Adipocyte (in vitro differentiated cells): ENCODE data around the gene ESPN.
"Not testable (repeated sequence)": the region's sequence is repeated elsewhere in the genome, so short reads cannot be mapped to it uniquely, and the experiment has no call there.

Experiments used
- DNase-seq: peaks from one replicate; pipeline ENCODE4 v3.0.0-alpha.2; 2015; ENCODE audit warnings: low read depth
- H3K27me3 ChIP-seq: replicated peaks from 2 replicates; pipeline ENCODE4 v1.7.0; 2013; ENCODE audit warnings: mild to moderate bottlenecking, low read length, moderate library complexity; ENCODE audit not compliant: control insufficient read depth, insufficient read depth
- H3K36me3 ChIP-seq: 2 replicates; pipeline ENCODE4 v1.7.0; 2013; ENCODE audit warnings: low read length, mild to moderate bottlenecking, moderate library complexity; ENCODE audit not compliant: control insufficient read depth, insufficient read depth, severe bottlenecking
- H3K4me1 ChIP-seq: 2 replicates; pipeline ENCODE4 v1.7.0; 2013; ENCODE audit warnings: mild to moderate bottlenecking, low read length, moderate library complexity; ENCODE audit not compliant: control insufficient read depth, insufficient read depth
- H3K4me3 ChIP-seq: 2 replicates; pipeline ENCODE4 v1.7.0; 2013; ENCODE audit warnings: mild to moderate bottlenecking, low read length, moderate library complexity
- H3K9ac ChIP-seq: 2 replicates; pipeline ENCODE4 v1.7.0; 2013; ENCODE audit warnings: mild to moderate bottlenecking, low read length, moderate library complexity
- H3K9me3 ChIP-seq: 2 replicates; pipeline ENCODE4 v1.7.0; 2013; ENCODE audit warnings: mild to moderate bottlenecking, low read length, moderate library complexity; ENCODE audit not compliant: control insufficient read depth

ESPN gene

GRCh38 chr1:6491081-6491449 is 66.5 kb downstream of the ESPN start:
- Histone ChIP-seq H3K9me3 (no peaks in the 10 kb centered on the region), H3K4me1 (peaks cover 4% of the 10 kb centered on the region), H3K27me3 (no peaks in the 10 kb centered on the region), H3K36me3 (no peaks in the 10 kb centered on the region), H3K9ac (peak overlapping the region; percentile 49), H3K4me3 (peak overlapping the region; percentile 76)
- no peak for DNase-seq

DNA sequence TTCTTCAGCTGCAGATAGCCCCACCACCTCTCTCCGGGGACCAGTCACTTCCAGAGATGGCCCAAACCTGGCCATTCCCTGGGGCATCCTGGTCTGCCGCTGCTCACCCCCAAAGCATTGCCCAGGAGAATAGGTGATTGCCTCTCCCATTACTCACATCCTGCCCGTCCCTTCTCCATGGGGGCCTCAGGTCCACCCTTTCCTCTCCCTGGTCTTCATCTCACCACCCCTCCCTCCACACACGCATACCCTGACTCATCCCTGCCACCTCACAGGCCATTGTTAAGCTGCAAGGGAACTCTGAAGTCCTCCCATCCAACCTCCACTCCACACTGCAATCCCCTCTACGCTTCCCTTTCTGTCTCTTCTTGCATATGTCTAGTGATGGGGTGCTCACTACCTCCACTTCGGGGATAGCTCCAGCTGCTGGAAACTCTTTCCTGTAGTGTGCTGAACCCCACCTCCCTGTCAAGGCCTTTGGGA is 66.9 kb downstream of the ESPN start, which contains the start of gene PLEKHG5:
PLEKHG5 (minus strand) TSS at position 188 of the 483 bp plus-strand sequence. CDS start 14,096 bp downstream, outside the sequence.
- peak; percentile 57 for DNase-seq
- Histone ChIP-seq H3K9me3 (no peaks in the 10 kb centered on the region), H3K9ac (peak within 1 kb of the TSS; percentile 49), H3K36me3 (no peaks in the 10 kb centered on the region), H3K4me3 (peak within 1 kb of the TSS; percentile 76), H3K4me1 (peaks cover 4% of the 10 kb centered on the region), H3K27me3 (no peaks in the 10 kb centered on the region)

DNA sequence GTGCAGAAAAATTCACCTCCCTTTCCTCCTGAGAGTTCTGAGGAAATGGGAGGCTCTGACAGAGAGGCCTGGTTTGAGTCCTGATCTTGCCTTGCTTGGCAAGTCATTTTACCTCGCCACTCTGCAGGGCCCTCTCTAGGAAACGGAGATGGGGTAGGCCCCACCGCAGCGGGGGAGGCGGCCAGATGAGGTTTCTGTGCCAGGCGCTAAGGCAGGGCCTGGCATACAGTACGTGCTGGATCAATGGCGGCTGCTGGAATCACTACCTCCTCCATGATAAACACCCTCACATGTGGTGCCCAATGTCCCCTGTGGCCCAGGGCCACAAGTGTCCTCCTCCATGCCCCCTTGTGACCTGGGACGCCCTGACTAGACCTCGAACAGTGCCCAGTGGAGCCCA is 67.4 kb downstream of the ESPN start:
- H3K36me3 ChIP-seq = no peaks in the 10 kb centered on the region
- H3K9ac ChIP-seq = no peak overlapping the region
- no peak for DNase-seq
- H3K4me3 ChIP-seq = no peak overlapping the region
- H3K27me3 ChIP-seq = no peaks in the 10 kb centered on the region
- no peaks in the 10 kb centered on the region for H3K9me3 ChIP-seq
- H3K4me1 ChIP-seq = peaks cover 7% of the 10 kb centered on the region

DNA sequence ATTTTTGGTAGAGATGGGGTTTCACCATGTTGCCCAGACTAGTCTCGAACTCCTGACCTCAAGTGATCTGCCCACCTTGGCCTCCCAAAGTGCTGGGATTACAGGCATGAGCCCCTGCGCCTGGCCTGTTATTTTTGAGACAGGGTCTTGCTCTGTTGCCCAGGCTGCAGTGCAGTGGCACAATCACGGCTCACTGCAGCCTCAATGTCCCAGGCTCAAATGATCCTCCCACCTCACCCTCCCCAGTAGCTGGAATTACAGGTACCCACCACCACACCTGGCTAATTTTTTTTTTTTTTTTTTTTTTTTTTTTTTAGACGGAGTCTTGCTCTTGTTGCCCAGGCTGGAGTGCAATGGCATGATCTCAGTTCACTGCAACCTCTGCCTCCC is 69.3 kb downstream of the ESPN start:
- not testable (repeated sequence) for H3K27me3 ChIP-seq, H3K4me3 ChIP-seq, H3K9me3 ChIP-seq, H3K4me1 ChIP-seq, DNase-seq, H3K9ac ChIP-seq, H3K36me3 ChIP-seq

- no peaks in the 10 kb centered on the region for H3K27me3 ChIP-seq
- H3K4me3 ChIP-seq = no peak overlapping the region
- H3K9me3 ChIP-seq = no peaks in the 10 kb centered on the region
- H3K36me3 ChIP-seq = no peaks in the 10 kb centered on the region
- H3K4me1 ChIP-seq = peaks cover 7% of the 10 kb centered on the region
- no peak for DNase-seq
- no peak overlapping the region for H3K9ac ChIP-seq
Observed at GRCh38 chr1:6494627-6495026, 70.1 kb downstream of the ESPN start.

DNA sequence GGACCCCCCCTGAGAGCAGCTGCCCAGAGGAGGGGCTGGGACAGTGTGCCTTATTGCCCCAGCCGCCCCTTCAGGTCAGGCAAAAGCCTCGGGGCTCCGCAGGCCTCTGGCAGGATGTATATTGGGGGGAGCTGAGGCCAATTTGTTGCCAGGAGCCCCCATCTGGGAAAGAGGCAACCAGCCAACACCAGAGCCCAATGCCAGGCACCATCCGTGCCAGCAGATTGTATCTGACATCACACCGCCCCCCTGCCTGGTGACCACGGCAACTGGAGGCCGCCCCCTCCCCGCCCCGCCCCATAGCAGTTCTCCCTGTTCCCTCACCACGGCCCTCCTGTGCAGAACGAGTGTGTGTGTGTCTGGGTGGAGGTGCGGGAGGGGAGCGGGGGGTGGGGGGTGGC is 70.5 kb downstream of the ESPN start:
- Histone ChIP-seq H3K27me3 (no peaks in the 10 kb centered on the region), H3K9ac (no peak overlapping the region), H3K9me3 (no peaks in the 10 kb centered on the region), H3K4me3 (no peak overlapping the region), H3K4me1 (peaks cover 6% of the 10 kb centered on the region), H3K36me3 (no peaks in the 10 kb centered on the region)
- DNase-seq = no peak

GRCh38 chr1:6495540-6496364 is 71.2 kb downstream of the ESPN start:
- DNase-seq = no peak
- H3K4me3 ChIP-seq = no peak overlapping the region
- no peaks in the 10 kb centered on the region for H3K36me3 ChIP-seq
- no peak overlapping the region for H3K9ac ChIP-seq
- H3K27me3 ChIP-seq = no peaks in the 10 kb centered on the region
- H3K9me3 ChIP-seq = no peaks in the 10 kb centered on the region
- peaks cover 3% of the 10 kb centered on the region for H3K4me1 ChIP-seq

DNA sequence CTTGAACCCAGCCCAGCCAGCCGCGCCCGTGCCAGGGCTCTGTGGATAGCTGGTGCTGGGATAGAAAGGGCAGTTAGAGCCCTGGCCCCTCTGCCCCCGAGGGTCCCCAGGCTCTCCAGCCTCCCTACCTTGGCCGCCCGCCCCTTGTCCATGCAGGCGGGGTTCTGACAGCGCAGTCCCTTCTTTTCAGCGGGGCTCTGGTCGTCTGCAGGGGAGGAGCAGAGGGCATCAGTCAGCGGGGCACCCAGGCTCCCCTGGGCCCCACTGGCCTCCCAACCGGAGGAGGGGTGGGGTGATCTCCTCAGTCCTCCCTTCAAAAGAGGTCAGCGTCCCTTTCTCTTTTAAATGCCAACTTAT is 71.8 kb downstream of the ESPN start:
- no peak for DNase-seq
- Histone ChIP-seq H3K9ac (peak overlapping the region; percentile 58), H3K36me3 (no peaks in the 10 kb centered on the region), H3K9me3 (no peaks in the 10 kb centered on the region), H3K4me1 (peaks cover 8% of the 10 kb centered on the region), H3K27me3 (no peaks in the 10 kb centered on the region), H3K4me3 (peak overlapping the region; percentile 69)

DNA sequence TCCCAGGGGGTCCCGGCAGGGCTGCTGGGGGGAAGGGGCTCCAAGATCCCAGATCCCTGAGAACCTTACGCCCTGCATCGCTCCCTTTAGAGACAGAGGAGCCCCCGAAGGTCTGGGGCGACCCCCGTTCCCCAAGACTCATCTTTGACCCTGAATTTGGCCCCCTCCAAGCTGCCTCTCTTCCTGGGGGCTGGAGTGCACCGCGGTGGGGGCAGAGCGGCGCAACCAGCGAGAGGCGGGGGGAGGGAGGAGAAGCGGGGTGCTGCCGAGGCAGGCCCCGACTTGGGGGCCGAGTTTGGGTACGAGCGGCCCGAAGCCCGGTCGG is 72.3 kb downstream of the ESPN start:
- H3K4me1 ChIP-seq = peaks cover 13% of the 10 kb centered on the region
- no peaks in the 10 kb centered on the region for H3K36me3 ChIP-seq
- no peaks in the 10 kb centered on the region for H3K27me3 ChIP-seq
- H3K9ac ChIP-seq = peak overlapping the region; percentile 58
- DNase-seq = no peak
- H3K4me3 ChIP-seq = peak overlapping the region; percentile 69
- H3K9me3 ChIP-seq = no peaks in the 10 kb centered on the region

- Histone ChIP-seq H3K4me3 (peak overlapping the region; percentile 81), H3K9me3 (no peaks in the 10 kb centered on the region), H3K27me3 (no peaks in the 10 kb centered on the region), H3K9ac (peak overlapping the region; percentile 67), H3K36me3 (no peaks in the 10 kb centered on the region), H3K4me1 (peaks cover 18% of the 10 kb centered on the region)
- peak; percentile 76 for DNase-seq
Observed at GRCh38 chr1:6497215-6497866, 72.8 kb downstream of the ESPN start.

DNA sequence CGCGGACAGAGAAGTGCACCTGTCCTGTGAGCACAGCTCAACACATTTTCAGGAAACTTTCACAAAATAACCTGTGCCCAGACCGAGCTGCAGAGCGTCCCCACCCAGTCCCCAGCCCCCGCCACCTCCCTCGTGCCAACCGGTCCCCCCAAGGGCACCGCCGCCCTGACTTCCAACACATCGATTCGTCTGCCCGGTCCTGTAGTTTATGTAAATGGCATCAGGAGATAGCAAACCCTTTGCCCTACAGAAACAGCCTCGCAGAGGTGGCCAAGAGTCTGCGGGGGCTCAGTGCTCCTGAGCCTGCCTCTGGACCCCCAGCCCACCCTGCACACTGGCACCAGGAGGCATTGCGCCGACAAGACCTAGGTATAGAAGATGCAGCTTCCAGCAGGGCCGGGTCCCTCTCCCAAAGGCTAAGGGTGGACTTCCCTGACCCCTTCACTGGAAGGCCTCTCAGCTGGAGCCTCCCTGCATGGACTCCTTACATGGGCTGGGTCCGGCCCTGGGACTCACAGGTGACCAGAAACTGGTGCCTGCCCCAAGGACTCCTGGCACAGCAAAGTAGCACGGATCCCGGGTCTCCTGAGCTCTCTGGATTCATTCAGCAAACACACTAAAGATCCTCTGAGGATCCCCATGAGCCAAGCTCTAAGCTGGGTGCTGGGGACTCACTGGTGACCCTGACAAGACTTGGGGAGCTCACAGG is 73.4 kb downstream of the ESPN start:
- DNase-seq = no peak
- Histone ChIP-seq H3K27me3 (no peaks in the 10 kb centered on the region), H3K9ac (peak overlapping the region; percentile 67), H3K4me1 (peaks cover 19% of the 10 kb centered on the region), H3K36me3 (no peaks in the 10 kb centered on the region), H3K4me3 (peak overlapping the region; percentile 81), H3K9me3 (no peaks in the 10 kb centered on the region)
